HepG2 (cell line): ENCODE results near the gene IRF7. TPM values are rescaled to one million over a fixed set of nuclear protein-coding genes. Genes with fewer than 3 reads are reported as not detected.

Experiments used
- ATAC-seq: fragments of 200-7000 bp; cut with Tn5 transposase; 3 replicates; pipeline ENCODE4 v1.9.1; 2020; ENCODE audit warnings: mild to moderate bottlenecking, moderate library complexity
- BruUV-seq: library from RNA; stranded (reverse); fragments of 400-500 nt; replicated peaks from 2 replicates; lab custom pipeline; 2021; lab: Mats Ljungman, UMichigan
- CTCF ChIA-PET: fragments of 300-600 bp; formaldehyde crosslinking; extraction: SDS; loops from one replicate; lab custom pipeline; 2021; ENCODE audit warnings: low total read pairs, inconsistent platforms, low intra/inter-chr PET ratio; lab: Yijun Ruan, JAX
- POLR2A ChIA-PET: fragments of 350-600 bp; sonication (Branson Sonifier 250); formaldehyde crosslinking; loops from one replicate; lab custom pipeline; 2020; ENCODE audit warnings: antibody characterized with exemption, inconsistent platforms; lab: Yijun Ruan, JAX
- DNase-seq: peaks from one replicate; pipeline ENCODE4 v3.0.0-alpha.2; 2015; ENCODE audit warnings: low spot score
- FAIRE-seq: peaks from 3 replicates; lab custom pipeline; 2011; peaks lifted over from hg19 to GRCh38; lab: Jason Lieb, UNC
- H2AFZ ChIP-seq: one replicate; pipeline ENCODE4 v1.6.1; 2011; ENCODE audit warnings: low read length, inconsistent platforms
- H3K27ac ChIP-seq: fragments of 300-600 bp; 3 replicates; pipeline ENCODE4 v1.8.0; 2011; ENCODE audit warnings: mixed run types, mild to moderate bottlenecking, mixed read lengths, low read length, inconsistent platforms; ENCODE audit not compliant: insufficient read depth; ENCODE audit errors: extremely low read length
- H3K27me3 ChIP-seq, 2 experiments: fragments of 200-600 bp in 1 of 2; 2 replicates in 1 of 2; 3 replicates in 1 of 2; pipeline versions ENCODE4 v1.6.0 to v1.8.0; 2011; ENCODE audit warnings: low read length in 2 of 2, mild to moderate bottlenecking in 2 of 2, moderate library complexity in 2 of 2, inconsistent platforms in 1 of 2; ENCODE audit not compliant: insufficient read depth in 2 of 2, control insufficient read depth in 1 of 2
- H3K36me3 ChIP-seq, 2 experiments: fragments of 200-600 bp in 1 of 2; replicated peaks in 1 of 2; 2 replicates in 1 of 2; 3 replicates in 1 of 2; pipeline versions ENCODE4 v1.5.1 to v1.8.0; 2011; ENCODE audit warnings: low read length in 2 of 2, inconsistent platforms in 1 of 2; ENCODE audit not compliant: insufficient read depth in 2 of 2, control insufficient read depth in 1 of 2
- H3K4me1 ChIP-seq: 2 replicates; pipeline ENCODE4 v1.5.1; 2012; ENCODE audit warnings: low read length, inconsistent platforms; ENCODE audit not compliant: insufficient read depth
- H3K4me2 ChIP-seq: 2 replicates; pipeline ENCODE4 v1.6.0; 2011; ENCODE audit warnings: low read depth, low read length, inconsistent platforms
- H3K4me3 ChIP-seq, 3 experiments: fragments of 200-600 bp in 1 of 3; sonication (generic), shearing (Covaris generic) in 1 of 3; replicated peaks in 1 of 3; 2 replicates each; pipeline ENCODE4 v1.5.1; 2011 to 2016; ENCODE audit warnings: low read length in 3 of 3, inconsistent platforms in 2 of 3, low read depth in 2 of 3, mild to moderate bottlenecking in 2 of 3, control low read depth in 1 of 3, mixed read lengths in 1 of 3; ENCODE audit not compliant: insufficient read depth in 1 of 3
- H3K79me2 ChIP-seq: one replicate; pipeline ENCODE4 v1.6.1; 2011; ENCODE audit warnings: low read length, inconsistent platforms; ENCODE audit not compliant: insufficient read depth
- H3K9ac ChIP-seq: 2 replicates; pipeline ENCODE4 v1.6.0; 2011; ENCODE audit warnings: mild to moderate bottlenecking, low read depth, low read length, inconsistent platforms; ENCODE audit not compliant: insufficient read depth
- H3K9me3 ChIP-seq: 2 replicates; pipeline ENCODE4 v1.5.1; 2012; ENCODE audit warnings: mild to moderate bottlenecking, low read length
- H4K20me1 ChIP-seq: 2 replicates; pipeline ENCODE4 v1.6.0; 2011; ENCODE audit warnings: inconsistent platforms, mild to moderate bottlenecking, low read length, moderate library complexity; ENCODE audit not compliant: insufficient read depth
- BATF2 ChIP-seq: sonication (generic); formaldehyde crosslinking; IDR thresholded peaks from 2 replicates; pipeline ENCODE4 v1.8.0; 2022; ENCODE audit warnings: mild to moderate bottlenecking, missing genetic modification reagents, moderate library complexity
- CCDC6 ChIP-seq: sonication (generic); formaldehyde crosslinking; IDR thresholded peaks from 2 replicates; pipeline ENCODE4 v1.8.1; 2022; ENCODE audit warnings: mild to moderate bottlenecking, missing genetic modification reagents, moderate library complexity
- DNMT1 ChIP-seq: sonication (generic); formaldehyde crosslinking; IDR thresholded peaks from 2 replicates; pipeline ENCODE4 v1.5.1; 2020; ENCODE audit warnings: mild to moderate bottlenecking, missing genetic modification reagents
- ETV5 ChIP-seq: IDR thresholded peaks from 2 replicates; pipeline ENCODE4 v1.6.1; 2018; ENCODE audit warnings: missing biosample characterization, missing genetic modification reagents, inconsistent platforms, borderline replicate concordance
- KDM5A ChIP-seq: fragments of 200-600 bp; sonication (generic); IDR thresholded peaks from 2 replicates; pipeline ENCODE4 v1.7.0; 2018; ENCODE audit warnings: antibody characterized with exemption, mild to moderate bottlenecking, low read length, borderline replicate concordance
- KIAA2018 ChIP-seq: sonication (generic); formaldehyde crosslinking; IDR thresholded peaks from 2 replicates; pipeline ENCODE4 v1.5.0; 2020; ENCODE audit warnings: mild to moderate bottlenecking, missing genetic modification reagents, borderline replicate concordance
- MED1 ChIP-seq: sonication (generic); formaldehyde crosslinking; IDR thresholded peaks from 2 replicates; pipeline ENCODE4 v1.4.0; 2020; ENCODE audit warnings: missing genetic modification reagents
- MTF2 ChIP-seq: sonication (generic); formaldehyde crosslinking; IDR thresholded peaks from 2 replicates; pipeline ENCODE4 v1.5.0; 2020; ENCODE audit warnings: missing genetic modification reagents, borderline replicate concordance
- SMAD1 ChIP-seq: sonication (generic); formaldehyde crosslinking; IDR thresholded peaks from 2 replicates; pipeline ENCODE4 v1.4.0; 2020; ENCODE audit warnings: missing genetic modification reagents, low read depth, mild to moderate bottlenecking, borderline replicate concordance
- SUZ12 ChIP-seq: fragments of 150-350 bp; IDR thresholded peaks from 2 replicates; pipeline ENCODE4 v1.6.1; 2014; ENCODE audit warnings: low read depth, low read length
- YEATS2 ChIP-seq: sonication (generic); formaldehyde crosslinking; IDR thresholded peaks from 2 replicates; pipeline ENCODE4 v1.4.0; 2020; ENCODE audit warnings: missing genetic modification reagents, borderline replicate concordance
- ZNF770 ChIP-seq: sonication (generic); formaldehyde crosslinking; IDR thresholded peaks from 2 replicates; pipeline ENCODE4 v1.5.0; 2020; ENCODE audit warnings: mild to moderate bottlenecking, missing genetic modification reagents
- WGBS: methylation state at CpG from one replicate; pipeline ENCODE4 v1.1.6; 2017; ENCODE audit warnings: low lambda C conversion rate; 5-methylcytosine and 5-hydroxymethylcytosine counted together
- in situ Hi-C: cut with HindIII; loops from 2 replicates; pipeline ENCODE4 v1.10.0; 2017; ENCODE audit warnings: low pct_unique_long_range_greater_than_20kb; ENCODE audit not compliant: extremely low pct_ligation_motif_present
- intact Hi-C: fragments of 100-400 bp; cut with micrococcal nuclease; formaldehyde crosslinking; loops from one replicate; pipeline ENCODE4 v1.10.0; 2022; ENCODE audit not compliant: unreplicated experiment
- polyA plus RNA-seq, 8 experiments: library from polyadenylated mRNA; depleted of rRNA in 3 of 8; stranded (reverse) in 7 of 8; unstranded in 1 of 8; fragments of >200 nt; fragmentation: Illumina TruSeq in 4 of 8; extraction: Trizol in 4 of 8; gene quantifications; 2 replicates each; pipeline versions ENCODE4 v1.2.1 to v1.2.3, GENCODE V29; 2011 to 2016; ENCODE audit warnings: low read depth in 4 of 8, missing spikeins in 1 of 8, mixed read lengths in 1 of 8; ENCODE audit not compliant: insufficient read depth in 1 of 8
- total RNA-seq, 5 experiments: library from RNA; depleted of rRNA; stranded (reverse); fragments of >200 nt; fragmentation: Illumina TruSeq; extraction: Trizol; gene quantifications; 2 replicates each; pipeline ENCODE4 v1.2.3, GENCODE V29; 2016; ENCODE audit warnings: low read depth in 1 of 5

Gene IRF7
- total and polyA plus RNA-seq, 2 of the 13 experiments (the other 11 are each of a cell fraction or from before 2014, with no cell fraction given) = not detected

- ATAC-seq (no peak; the same call in 2 of the 3 replicates), FAIRE-seq (no peak), DNase-seq (peak; percentile 42)
- H3K9ac ChIP-seq = no peak overlapping the region
- intact Hi-C loops = no loop called here
- ChIA-PET POLR2A (interaction anchor here (0.6 kb wide), 1 partner anchor 26 kb away, joined by 5 read pairs; no protein-coding TSS in a partner anchor), CTCF (no interaction called here)
- in situ Hi-C loops = no loop called here
- H2AFZ ChIP-seq = no peak overlapping the region
- 21% methylated on average over 7 of the region's 16 CpGs for WGBS
- H3K27ac ChIP-seq = no peak overlapping the region
- peaks cover 55% of the 10 kb centered on the region for H3K4me1 ChIP-seq
- H3K4me2 ChIP-seq = peak overlapping the region; percentile 63
- H3K36me3 ChIP-seq = peaks cover 0 to 1% of the 10 kb centered on the region in 2 experiments; a peak in 1 of 5 replicates
- peaks cover 15% of the 10 kb centered on the region for H4K20me1 ChIP-seq
- no peak overlapping the region; a peak in 1 of 6 replicates for H3K4me3 ChIP-seq
- H3K9me3 ChIP-seq = no peaks in the 10 kb centered on the region
- H3K27me3 ChIP-seq = no peaks in the 10 kb centered on the region; a peak in 2 of 5 replicates
- peaks cover 15% of the 10 kb centered on the region for H3K79me2 ChIP-seq
- BruUV-seq = no TSS peak
- TF ChIP-seq KDM5A = no peak
- no peak for TF ChIP-seq MTF2 (CRISPR knock-in tag)
- TF ChIP-seq MED1 (CRISPR knock-in tag) = no peak
- no peak for TF ChIP-seq BATF2
- TF ChIP-seq SMAD1 (CRISPR knock-in tag) = no peak
- no peak for TF ChIP-seq YEATS2 (CRISPR knock-in tag)
- TF ChIP-seq ETV5 (CRISPR knock-in tag) = no peak
- TF ChIP-seq ZNF770 (CRISPR knock-in tag) = peak; percentile 12; the same call in 1 of the 2 replicates
- no peak for TF ChIP-seq SUZ12
- TF ChIP-seq KIAA2018 = no peak
- TF ChIP-seq DNMT1 (CRISPR knock-in tag) = no peak
- no peak for TF ChIP-seq CCDC6
These were observed 42.5 kb downstream of the IRF7 start for GRCh38 chr11:573146-573759.
